ENCODE results near the gene HGD.
"Not testable (repeated sequence)": the region's sequence is repeated elsewhere in the genome, so short reads cannot be mapped to it uniquely, and the experiment has no call there.

HGD gene

GRCh38 chr3:120682095-120682681 lies at the start of gene HGD:
TSS of gene HGD (minus strand) at chr3:120682239. CDS start at chr3:120682111, 128 bp downstream.
- no peak within 1 kb of the TSS for H3K27ac ChIP-seq
- ChIA-PET POLR2A (ENCODE audit: low non-redundant PET) (no interaction called here), CTCF (interaction anchor here (0.6 kb wide), 1 partner anchor 121 kb away, joined by 3 read pairs; no protein-coding TSS in a partner anchor)
- DNase-seq (ENCODE audit: low spot score): no peak
- no peak for TF ChIP-seq CTCF (conservative IDR thresholded peaks at IDR 0.05; ENCODE audit: low read depth)

- TF ChIP-seq CTCF (conservative IDR thresholded peaks at IDR 0.05; ENCODE audit: low read depth): no peak
- POLR2A ChIA-PET (ENCODE audit: low non-redundant PET): no interaction called here
- CTCF ChIA-PET: no interaction called here
These were observed 48.8 kb upstream of the HGD start for GRCh38 chr3:120730576-120731542.

GRCh38 chr3:120726791-120727190 lies 44.8 kb upstream of the HGD start:
- no peak for TF ChIP-seq CTCF (conservative IDR thresholded peaks at IDR 0.05; ENCODE audit: low read depth)
- CTCF ChIA-PET: no interaction called here
- DNase-seq (ENCODE audit: low spot score): no peak
- POLR2A ChIA-PET (ENCODE audit: low non-redundant PET): no interaction called here
- H3K27ac ChIP-seq: no peak overlapping the region

More at GRCh38 chr3:120730576-120731542, 48.8 kb upstream of the HGD start:
- no peak for DNase-seq (ENCODE audit: low spot score)
- no peak overlapping the region for H3K27ac ChIP-seq

- H3K27ac ChIP-seq; DNase-seq (ENCODE audit: low spot score); POLR2A ChIA-PET (ENCODE audit: low non-redundant PET); CTCF ChIA-PET: not testable (repeated sequence)
These were observed 37.3 kb upstream of the HGD start for GRCh38 chr3:120719167-120719834.

- ChIA-PET CTCF (interaction anchor here (0.7 kb wide), 1 partner anchor 46 kb away, joined by 3 read pairs; no protein-coding TSS in a partner anchor), POLR2A (ENCODE audit: low non-redundant PET) (no interaction called here)
- H3K27ac ChIP-seq: no peak overlapping the region
- TF ChIP-seq CTCF (conservative IDR thresholded peaks at IDR 0.05; ENCODE audit: low read depth): no peak
- no peak for DNase-seq (ENCODE audit: low spot score)
These were observed 31.2 kb upstream of the HGD start for GRCh38 chr3:120713262-120713661.

- no peak overlapping the region for H3K27ac ChIP-seq
- TF ChIP-seq CTCF (conservative IDR thresholded peaks at IDR 0.05; ENCODE audit: low read depth): no peak
- POLR2A ChIA-PET (ENCODE audit: low non-redundant PET): no interaction called here
- CTCF ChIA-PET: interaction anchor here (0.6 kb wide), 1 partner anchor 10 kb away, joined by 3 read pairs; no protein-coding TSS in a partner anchor
- no peak for DNase-seq (ENCODE audit: low spot score)
These were observed 28.3 kb upstream of the HGD start for GRCh38 chr3:120710369-120710768.

Measured in RWPE1 (cell line).